Glutamatergic neuron (in vitro differentiated cells): ENCODE measurements around the gene RHO. TPM values are rescaled to one million over a fixed set of nuclear protein-coding genes. Genes with fewer than 3 reads are reported as not detected.
"Not testable (repeated sequence)": the region's sequence is repeated elsewhere in the genome, so short reads cannot be mapped to it uniquely, and the experiment has no call there.

Experiments
- DNase-seq: peaks from one replicate; pipeline ENCODE4 v3.0.0; 2022
- H3K27ac Mint-ChIP-seq: one replicate; pipeline ENCODE4 v1.8.0; 2020; ENCODE audit warnings: mild to moderate bottlenecking, mixed read lengths, inconsistent platforms; ENCODE audit not compliant: unreplicated experiment
- H3K27me3 Mint-ChIP-seq: one replicate; pipeline ENCODE4 v1.8.0; 2020; ENCODE audit warnings: mild to moderate bottlenecking, moderate library complexity, mixed read lengths, inconsistent platforms; ENCODE audit not compliant: unreplicated experiment
- H3K36me3 Mint-ChIP-seq: one replicate; pipeline ENCODE4 v1.8.0; 2020; ENCODE audit warnings: mild to moderate bottlenecking, mixed read lengths, inconsistent platforms; ENCODE audit not compliant: unreplicated experiment
- H3K4me1 Mint-ChIP-seq: one replicate; pipeline ENCODE4 v1.8.0; 2020; ENCODE audit warnings: mild to moderate bottlenecking, low read depth, mixed read lengths, inconsistent platforms; ENCODE audit not compliant: unreplicated experiment
- H3K4me3 Mint-ChIP-seq: one replicate; pipeline ENCODE4 v1.8.0; 2020; ENCODE audit warnings: mild to moderate bottlenecking, mixed read lengths, inconsistent platforms; ENCODE audit not compliant: unreplicated experiment
- H3K9me3 Mint-ChIP-seq: one replicate; pipeline ENCODE4 v1.8.0; 2020; ENCODE audit warnings: mild to moderate bottlenecking, moderate library complexity, mixed read lengths, inconsistent platforms; ENCODE audit not compliant: unreplicated experiment
- total RNA-seq: library from RNA; stranded (reverse); fragmentation: NEBNext Ultra II Directional; extraction: Animal tissue kit (Norgen Biotek cat#: 25700); gene quantifications from one replicate; pipeline ENCODE4 v1.2.1, GENCODE V29; 2021; ENCODE audit not compliant: unreplicated experiment
- TF ChIP-seq, protein P1 (sequence below): fragments of 200-600 bp; sonication (generic); IDR thresholded peaks from one replicate; pipeline ENCODE4 v1.5.0; 2021; ENCODE audit not compliant: partially characterized antibody, unreplicated experiment

Gene RHO
- total RNA-seq, 1 donor from 2014 or later: not detected

GRCh38 chr3:129485721-129486663, 42.4 kb upstream of the RHO start:
- Mint-ChIP-seq H3K27ac (no peak overlapping the region), H3K9me3 (no peaks in the 10 kb centered on the region), H3K27me3 (peaks cover 8% of the 10 kb centered on the region), H3K36me3 (no peaks in the 10 kb centered on the region), H3K4me3 (no peak overlapping the region), H3K4me1 (peaks cover 29% of the 10 kb centered on the region)
- TF ChIP-seq, protein P1, sequence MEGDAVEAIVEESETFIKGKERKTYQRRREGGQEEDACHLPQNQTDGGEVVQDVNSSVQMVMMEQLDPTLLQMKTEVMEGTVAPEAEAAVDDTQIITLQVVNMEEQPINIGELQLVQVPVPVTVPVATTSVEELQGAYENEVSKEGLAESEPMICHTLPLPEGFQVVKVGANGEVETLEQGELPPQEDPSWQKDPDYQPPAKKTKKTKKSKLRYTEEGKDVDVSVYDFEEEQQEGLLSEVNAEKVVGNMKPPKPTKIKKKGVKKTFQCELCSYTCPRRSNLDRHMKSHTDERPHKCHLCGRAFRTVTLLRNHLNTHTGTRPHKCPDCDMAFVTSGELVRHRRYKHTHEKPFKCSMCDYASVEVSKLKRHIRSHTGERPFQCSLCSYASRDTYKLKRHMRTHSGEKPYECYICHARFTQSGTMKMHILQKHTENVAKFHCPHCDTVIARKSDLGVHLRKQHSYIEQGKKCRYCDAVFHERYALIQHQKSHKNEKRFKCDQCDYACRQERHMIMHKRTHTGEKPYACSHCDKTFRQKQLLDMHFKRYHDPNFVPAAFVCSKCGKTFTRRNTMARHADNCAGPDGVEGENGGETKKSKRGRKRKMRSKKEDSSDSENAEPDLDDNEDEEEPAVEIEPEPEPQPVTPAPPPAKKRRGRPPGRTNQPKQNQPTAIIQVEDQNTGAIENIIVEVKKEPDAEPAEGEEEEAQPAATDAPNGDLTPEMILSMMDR: no peak
- no peak for DNase-seq

GRCh38 chr3:129486664-129487035, 41.8 kb upstream of the RHO start:
- DNase-seq: no peak
- Mint-ChIP-seq H3K4me3 (no peak overlapping the region), H3K9me3 (no peaks in the 10 kb centered on the region), H3K4me1 (peaks cover 23% of the 10 kb centered on the region), H3K36me3 (no peaks in the 10 kb centered on the region), H3K27ac (no peak overlapping the region), H3K27me3 (peaks cover 8% of the 10 kb centered on the region)
- TF ChIP-seq, protein P1: no peak

DNA sequence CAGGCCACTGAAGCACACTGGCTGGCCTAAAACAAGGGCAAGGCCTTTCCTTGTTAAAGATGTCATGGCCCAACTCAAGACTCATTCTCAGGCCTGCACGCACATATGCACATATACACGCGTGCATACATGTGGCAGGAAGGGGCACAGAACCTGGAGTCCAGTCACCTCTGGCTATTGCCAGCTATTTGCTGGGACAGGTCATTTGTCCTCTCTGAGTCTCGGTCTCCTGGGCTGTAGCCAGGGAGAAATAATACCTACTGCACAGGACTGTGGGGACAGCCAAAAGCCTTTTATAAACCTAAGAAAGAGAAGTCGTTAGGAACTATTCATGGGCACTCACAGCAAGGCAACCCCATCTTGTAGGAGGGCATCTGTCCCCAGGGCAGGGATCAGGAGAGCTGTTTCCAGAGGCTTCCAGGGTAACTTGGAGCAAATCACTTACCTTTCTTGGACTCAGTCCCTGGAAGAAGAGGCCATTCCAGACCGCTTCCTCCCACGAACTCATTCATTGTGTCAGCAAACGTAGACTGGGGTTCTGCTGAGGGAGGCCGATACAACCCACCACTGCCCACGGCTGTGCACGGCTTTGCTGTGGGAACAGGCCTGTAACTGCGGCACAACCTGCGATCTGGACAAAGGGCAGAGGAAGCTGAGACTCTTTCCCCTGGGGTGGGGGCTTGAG, 41.1 kb upstream of the RHO start:
- H3K27me3 Mint-ChIP-seq: peaks cover 8% of the 10 kb centered on the region
- no peaks in the 10 kb centered on the region for H3K36me3 Mint-ChIP-seq
- TF ChIP-seq, protein P1: no peak
- no peak overlapping the region for H3K4me3 Mint-ChIP-seq
- no peak overlapping the region for H3K27ac Mint-ChIP-seq
- no peak for DNase-seq
- H3K9me3 Mint-ChIP-seq: no peaks in the 10 kb centered on the region
- H3K4me1 Mint-ChIP-seq: peaks cover 22% of the 10 kb centered on the region

DNA sequence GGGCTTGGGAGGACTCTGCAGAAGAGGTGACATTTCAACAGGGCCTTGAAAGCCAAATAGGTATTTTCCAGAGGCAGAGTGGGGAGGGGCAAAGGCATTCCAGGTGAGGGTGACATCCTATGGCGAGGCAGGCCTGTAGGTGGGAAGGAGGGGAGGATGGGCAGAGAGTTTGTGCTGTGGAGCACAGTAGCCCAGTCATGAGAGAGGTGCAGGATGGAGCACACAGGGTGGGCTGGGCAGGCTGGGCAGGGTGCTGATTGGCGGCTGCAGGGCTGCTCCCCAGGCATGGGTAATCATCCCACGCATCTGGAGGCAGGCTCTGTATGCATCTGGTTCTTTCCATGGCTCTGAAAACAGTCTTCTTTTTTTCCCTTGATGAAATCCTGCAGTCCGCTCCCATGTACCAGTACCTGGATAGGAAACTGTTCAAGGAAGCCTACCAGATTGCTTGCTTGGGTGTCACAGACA, 40.5 kb upstream of the RHO start:
- H3K36me3 Mint-ChIP-seq, H3K4me3 Mint-ChIP-seq, H3K27me3 Mint-ChIP-seq, H3K27ac Mint-ChIP-seq, DNase-seq, H3K9me3 Mint-ChIP-seq: not testable (repeated sequence)
- peaks cover 20% of the 10 kb centered on the region for H3K4me1 Mint-ChIP-seq

GRCh38 chr3:129489258-129489657, 39.2 kb upstream of the RHO start:
- DNase-seq, H3K27me3 Mint-ChIP-seq, H3K27ac Mint-ChIP-seq, H3K4me3 Mint-ChIP-seq, H3K9me3 Mint-ChIP-seq, H3K36me3 Mint-ChIP-seq: not testable (repeated sequence)
- peaks cover 12% of the 10 kb centered on the region for H3K4me1 Mint-ChIP-seq

GRCh38 chr3:129490273-129490675, 38.2 kb upstream of the RHO start:
- H3K36me3 Mint-ChIP-seq: no peaks in the 10 kb centered on the region
- H3K27me3 Mint-ChIP-seq: no peaks in the 10 kb centered on the region
- DNase-seq: peak; percentile 74
- peak overlapping the region; percentile 68 for H3K27ac Mint-ChIP-seq
- TF ChIP-seq, protein P1: peak; percentile 77
- H3K9me3 Mint-ChIP-seq: no peaks in the 10 kb centered on the region
- H3K4me1 Mint-ChIP-seq: peaks cover 6% of the 10 kb centered on the region
- H3K4me3 Mint-ChIP-seq: no peak overlapping the region

DNA sequence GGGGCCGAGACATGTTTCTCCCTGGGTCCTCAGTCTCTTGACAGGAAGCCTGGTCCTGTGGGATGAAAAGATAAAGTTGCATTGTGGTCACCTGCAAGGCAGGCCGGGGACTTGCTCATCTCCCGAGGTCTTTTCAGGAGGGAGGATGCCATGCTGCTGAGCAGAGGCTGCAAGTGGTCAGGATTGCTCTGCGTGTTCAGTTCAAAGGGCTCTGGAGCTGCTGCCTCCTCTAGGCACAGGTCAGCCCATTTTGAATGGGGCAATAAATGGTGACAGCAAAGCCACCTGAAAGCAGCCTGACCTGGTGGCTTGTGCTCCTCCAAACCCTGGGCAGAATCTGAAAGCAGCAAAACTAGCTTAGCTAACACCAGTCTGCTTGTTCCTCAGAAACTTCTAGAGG, 37.4 kb upstream of the RHO start:
- not testable (repeated sequence) for DNase-seq, H3K27ac Mint-ChIP-seq, H3K4me3 Mint-ChIP-seq, H3K9me3 Mint-ChIP-seq, H3K27me3 Mint-ChIP-seq, H3K36me3 Mint-ChIP-seq, H3K4me1 Mint-ChIP-seq
